ENCODE results near the gene EMILIN1.

DNA sequence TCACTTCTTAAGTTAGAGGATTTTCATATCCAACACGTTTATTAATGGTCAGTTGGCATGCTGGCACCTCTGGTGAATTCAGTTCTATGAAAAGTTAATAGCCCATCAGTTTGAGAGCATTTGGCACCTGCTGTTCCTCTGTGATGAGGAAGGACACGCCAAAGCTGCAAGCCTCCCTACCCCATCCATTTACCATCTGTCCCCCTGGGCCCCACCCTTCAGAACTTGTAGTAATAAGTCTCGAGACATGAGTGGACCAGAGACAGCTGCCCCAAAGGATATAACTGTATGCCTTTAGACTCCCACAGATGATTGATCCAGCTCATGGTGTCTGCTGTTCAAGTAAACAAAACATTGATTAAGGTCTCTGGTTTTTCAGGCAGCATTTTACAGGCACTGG, 13.3 kb upstream of the EMILIN1 start:
- TF ChIP-seq RB1 (IDR thresholded peaks at IDR 0.05; ENCODE audit: borderline replicate concordance) (no peak), CHD2 (IDR thresholded peaks at IDR 0.05; ENCODE audit: borderline replicate concordance, low read depth, low read length) (no peak), PAX8 (IDR thresholded peaks at IDR 0.05) (no peak), CREM (IDR thresholded peaks at IDR 0.05; ENCODE audit: low read depth) (no peak), SIN3A (IDR thresholded peaks at IDR 0.05; ENCODE audit: low read depth, low read length) (no peak), CEBPB (IDR thresholded peaks at IDR 0.05; ENCODE audit: borderline replicate concordance in 1 of 2, low read depth in 2 of 2, low read length in 2 of 2) (no peak), ESRRA (IDR thresholded peaks at IDR 0.05; ENCODE audit: low read length) (no peak), HCFC1 (IDR thresholded peaks at IDR 0.05; ENCODE audit: low read length) (no peak), CBX5 (IDR thresholded peaks at IDR 0.05; ENCODE audit: low read depth) (no peak)
- TF ChIP-seq, protein P1, sequence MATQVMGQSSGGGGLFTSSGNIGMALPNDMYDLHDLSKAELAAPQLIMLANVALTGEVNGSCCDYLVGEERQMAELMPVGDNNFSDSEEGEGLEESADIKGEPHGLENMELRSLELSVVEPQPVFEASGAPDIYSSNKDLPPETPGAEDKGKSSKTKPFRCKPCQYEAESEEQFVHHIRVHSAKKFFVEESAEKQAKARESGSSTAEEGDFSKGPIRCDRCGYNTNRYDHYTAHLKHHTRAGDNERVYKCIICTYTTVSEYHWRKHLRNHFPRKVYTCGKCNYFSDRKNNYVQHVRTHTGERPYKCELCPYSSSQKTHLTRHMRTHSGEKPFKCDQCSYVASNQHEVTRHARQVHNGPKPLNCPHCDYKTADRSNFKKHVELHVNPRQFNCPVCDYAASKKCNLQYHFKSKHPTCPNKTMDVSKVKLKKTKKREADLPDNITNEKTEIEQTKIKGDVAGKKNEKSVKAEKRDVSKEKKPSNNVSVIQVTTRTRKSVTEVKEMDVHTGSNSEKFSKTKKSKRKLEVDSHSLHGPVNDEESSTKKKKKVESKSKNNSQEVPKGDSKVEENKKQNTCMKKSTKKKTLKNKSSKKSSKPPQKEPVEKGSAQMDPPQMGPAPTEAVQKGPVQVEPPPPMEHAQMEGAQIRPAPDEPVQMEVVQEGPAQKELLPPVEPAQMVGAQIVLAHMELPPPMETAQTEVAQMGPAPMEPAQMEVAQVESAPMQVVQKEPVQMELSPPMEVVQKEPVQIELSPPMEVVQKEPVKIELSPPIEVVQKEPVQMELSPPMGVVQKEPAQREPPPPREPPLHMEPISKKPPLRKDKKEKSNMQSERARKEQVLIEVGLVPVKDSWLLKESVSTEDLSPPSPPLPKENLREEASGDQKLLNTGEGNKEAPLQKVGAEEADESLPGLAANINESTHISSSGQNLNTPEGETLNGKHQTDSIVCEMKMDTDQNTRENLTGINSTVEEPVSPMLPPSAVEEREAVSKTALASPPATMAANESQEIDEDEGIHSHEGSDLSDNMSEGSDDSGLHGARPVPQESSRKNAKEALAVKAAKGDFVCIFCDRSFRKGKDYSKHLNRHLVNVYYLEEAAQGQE (IDR thresholded peaks at IDR 0.05; ENCODE audit: low read depth, low read length): no peak

Measured in GM12878 (cell line).